Ascending aorta (tissue), 2 donors: ENCODE data around the gene NAV2. TPM values are rescaled to one million over a fixed set of nuclear protein-coding genes. Genes with fewer than 3 reads are reported as not detected.

Source experiments
- DNase-seq, 2 donors: peaks; one replicate each; pipeline ENCODE4 v3.0.0-alpha.2; 2019; ENCODE audit warnings: low spot score in 2 of 2
- H3K27ac ChIP-seq, 2 donors: fragments of 200-600 bp; sonication (generic); one replicate each; pipeline ENCODE4 v1.5.1; 2016 to 2017; ENCODE audit warnings: mild to moderate bottlenecking in 1 of 2
- H3K27me3 ChIP-seq: fragments of 200-600 bp; sonication (generic); one replicate; pipeline ENCODE4 v1.5.1; 2017
- H3K36me3 ChIP-seq, 2 donors: fragments of 200-600 bp; sonication (generic); one replicate each; pipeline ENCODE4 v1.5.1; 2016
- H3K4me1 ChIP-seq, 2 donors: fragments of 200-600 bp; sonication (generic); one replicate each; pipeline ENCODE4 v1.5.1; 2016 to 2017; ENCODE audit warnings: mild to moderate bottlenecking in 1 of 2
- H3K4me3 ChIP-seq, 2 donors: fragments of 200-600 bp; sonication (generic); one replicate each; pipeline ENCODE4 v1.5.1; 2016 to 2017; ENCODE audit warnings: mild to moderate bottlenecking in 1 of 2
- H3K9me3 ChIP-seq, 2 donors: fragments of 200-600 bp; sonication (generic); one replicate each; pipeline ENCODE4 v1.5.1; 2016
- CTCF ChIP-seq, 3 experiments: fragments of 200-600 bp in 2 of 3; fragments of 450-650 bp in 1 of 3; sonication (generic) in 2 of 3; IDR thresholded peaks; one replicate each; pipeline ENCODE4 v1.5.1; 2016 to 2019; ENCODE audit warnings: antibody characterized with exemption in 3 of 3, mild to moderate bottlenecking in 1 of 3, moderate library complexity in 1 of 3
- intact Hi-C: fragments of 100-400 bp; cut with DNase I; formaldehyde crosslinking; loops from one replicate; pipeline ENCODE4 v1.15.1; 2023
- total RNA-seq: library from RNA; depleted of rRNA; stranded (reverse); fragments of >200 nt; gene quantifications from one replicate; pipeline ENCODE4 v1.1.0, GENCODE V29; 2016

The NAV2 gene
- total RNA-seq, 1 donor from 2014 or later: 62.6 TPM

GRCh38 chr11:19878520-19878919, 165.9 kb downstream of the NAV2 start:
- H3K4me3 ChIP-seq: no peak overlapping the region
- no peaks in the 10 kb centered on the region for H3K9me3 ChIP-seq
- H3K4me1 ChIP-seq: peaks cover 0 to 14% of the 10 kb centered on the region in 2 donors
- no peak overlapping the region for H3K27ac ChIP-seq
- no peak for DNase-seq
- no peaks in the 10 kb centered on the region for H3K27me3 ChIP-seq
- no peak for TF ChIP-seq CTCF (IDR thresholded peaks at IDR 0.05)
- peaks cover 27 to 46% of the 10 kb centered on the region in 2 donors for H3K36me3 ChIP-seq
- intact Hi-C loops: no loop called here

GRCh38 chr11:19879307-19880087, 166.9 kb downstream of the NAV2 start:
- intact Hi-C loops: no loop called here
- H3K27ac ChIP-seq: no peak overlapping the region

GRCh38 chr11:19880088-19880345, 167.4 kb downstream of the NAV2 start:
- Histone ChIP-seq H3K27me3 (no peaks in the 10 kb centered on the region), H3K4me1 (peaks cover 0 to 9% of the 10 kb centered on the region in 2 donors), H3K4me3 (no peak overlapping the region), H3K27ac (no peak overlapping the region), H3K36me3 (peaks cover 31 to 57% of the 10 kb centered on the region in 2 donors), H3K9me3 (no peaks in the 10 kb centered on the region)
- intact Hi-C loops: no loop called here
- TF ChIP-seq CTCF (IDR thresholded peaks at IDR 0.05): no peak
- no peak for DNase-seq

More at GRCh38 chr11:19879307-19880087, 166.9 kb downstream of the NAV2 start:
- Histone ChIP-seq H3K4me3 (no peak overlapping the region), H3K36me3 (peaks cover 27 to 52% of the 10 kb centered on the region in 2 donors), H3K4me1 (peaks cover 0 to 9% of the 10 kb centered on the region in 2 donors), H3K27me3 (no peaks in the 10 kb centered on the region), H3K9me3 (no peaks in the 10 kb centered on the region)
- TF ChIP-seq CTCF (IDR thresholded peaks at IDR 0.05): no peak
- DNase-seq: no peak

- TF ChIP-seq CTCF (IDR thresholded peaks at IDR 0.05): no peak
- intact Hi-C loops: no loop called here
- peaks cover 31 to 67% of the 10 kb centered on the region in 2 donors for H3K36me3 ChIP-seq
Observed at GRCh38 chr11:19881177-19881576, 168.5 kb downstream of the NAV2 start.

GRCh38 chr11:19882356-19882755, 169.7 kb downstream of the NAV2 start:
- intact Hi-C loops: no loop called here
- no peak overlapping the region for H3K4me3 ChIP-seq
- no peaks in the 10 kb centered on the region for H3K27me3 ChIP-seq
- H3K9me3 ChIP-seq: no peaks in the 10 kb centered on the region
- no peak for TF ChIP-seq CTCF (IDR thresholded peaks at IDR 0.05)
- DNase-seq: no peak
- no peak overlapping the region for H3K27ac ChIP-seq
- H3K4me1 ChIP-seq: peaks cover 0 to 9% of the 10 kb centered on the region in 2 donors
- peaks cover 34 to 79% of the 10 kb centered on the region in 2 donors for H3K36me3 ChIP-seq

More at GRCh38 chr11:19881177-19881576, 168.5 kb downstream of the NAV2 start:
- Histone ChIP-seq H3K4me1 (peaks cover 0 to 9% of the 10 kb centered on the region in 2 donors), H3K27me3 (no peaks in the 10 kb centered on the region), H3K27ac (no peak overlapping the region), H3K4me3 (no peak overlapping the region), H3K9me3 (no peaks in the 10 kb centered on the region)
- no peak for DNase-seq
